K562 (cell line): Measurements from ENCODE around the gene TNK2. TPM values are rescaled to one million over a fixed set of nuclear protein-coding genes. Genes with fewer than 3 reads are reported as not detected.
A peak's percentile ranks its signal among the peaks of the same experiment; 100 is the strongest.

ENCODE experiments used
- CREB1 ChIP-seq, 2 experiments: sonication (generic) in 1 of 2; formaldehyde crosslinking in 1 of 2; IDR thresholded peaks; 2 replicates each; pipeline versions ENCODE4 v1.6.1 to v1.8.0; 2012 to 2022; ENCODE audit warnings: inconsistent platforms in 1 of 2, mild to moderate bottlenecking in 1 of 2, missing genetic modification reagents in 1 of 2, moderate library complexity in 1 of 2
- MYC ChIP-seq, 2 experiments: fragments of 250-450 bp in 1 of 2; sonication (Bioruptor Pico) in 1 of 2; IDR thresholded peaks; 2 replicates each; pipeline versions ENCODE4 v1.5.1 to v1.6.1; 2012 to 2021; ENCODE audit warnings: low read depth in 2 of 2, borderline replicate concordance in 1 of 2, improper control_type of control experiment in 1 of 2, low read length in 1 of 2, mild to moderate bottlenecking in 1 of 2, moderate library complexity in 1 of 2
- RFX7 ChIP-seq: fragments of 250-450 bp; sonication (Bioruptor Pico); IDR thresholded peaks from 2 replicates; pipeline ENCODE4 v1.5.1; 2021; ENCODE audit warnings: mild to moderate bottlenecking
- U2AF2 ChIP-seq: fragments of 200-400 bp; formaldehyde crosslinking; optimal IDR thresholded peaks from 2 replicates; pipeline ENCODE3; 2017; ENCODE audit warnings: low read depth, mild to moderate bottlenecking, low read length
- ZNF121 ChIP-seq: sonication (generic); formaldehyde crosslinking; conservative IDR thresholded peaks from 2 replicates; pipeline ENCODE4 v1.8.0; 2022; ENCODE audit warnings: missing genetic modification reagents
- ZNF3 ChIP-seq: fragments of 250-450 bp; sonication (Bioruptor Pico); IDR thresholded peaks from 2 replicates; pipeline ENCODE4 v1.5.0; 2021; ENCODE audit warnings: mild to moderate bottlenecking, moderate library complexity
- polyA plus RNA-seq, 8 experiments: library from polyadenylated mRNA; depleted of rRNA in 4 of 8; stranded (reverse) in 5 of 8; unstranded in 3 of 8; fragments of >200 nt; fragmentation: Nextera tagmentation in 2 of 8; fragmentation: Illumina TruSeq in 1 of 8; extraction: Ambion mirVana in 2 of 8; extraction: Trizol in 1 of 8; gene quantifications; 2 replicates each; pipeline versions ENCODE4 v1.2.1 to v1.2.3, GENCODE V29; 2011 to 2014; ENCODE audit warnings: inconsistent platforms in 1 of 8, missing spikeins in 1 of 8
- total RNA-seq, 7 experiments: library from RNA; depleted of rRNA in 6 of 7; stranded (reverse); fragments of >200 nt in 6 of 7; fragmentation: Illumina TruSeq in 2 of 7; extraction: Trizol in 2 of 7; gene quantifications; 2 replicates each; pipeline versions ENCODE4 v1.2.1 to v1.2.3, GENCODE V29; 2011 to 2021; ENCODE audit warnings: low replicate concordance in 1 of 7
- TF ChIP-seq, protein P1 (sequence below): fragments of 450-650 bp; formaldehyde crosslinking; IDR thresholded peaks from 2 replicates; pipeline ENCODE4 v1.4.0; 2022; ENCODE audit warnings: missing genetic modification characterization
- TF ChIP-seq, protein P2 (sequence below): fragments of 450-650 bp; formaldehyde crosslinking; IDR thresholded peaks from 2 replicates; pipeline ENCODE4 v1.4.0; 2022; ENCODE audit warnings: missing genetic modification characterization
- TF ChIP-seq, protein P3 (sequence below), 2 experiments: IDR thresholded peaks; 2 replicates each; pipeline ENCODE4 v1.6.1; 2011; ENCODE audit warnings: borderline replicate concordance in 1 of 2, control low read depth in 1 of 2, low read depth in 1 of 2, low read length in 1 of 2, mild to moderate bottlenecking in 1 of 2, mixed read lengths in 1 of 2, moderate library complexity in 1 of 2; ENCODE audit not compliant: insufficient read depth in 1 of 2, insufficient read length in 1 of 2, poor library complexity in 1 of 2, severe bottlenecking in 1 of 2; ENCODE audit errors: extremely low read depth in 1 of 2
- TF ChIP-seq, protein P4 (sequence below), 2 experiments: fragments of 450-650 bp in 1 of 2; sonication (generic) in 1 of 2; formaldehyde crosslinking in 1 of 2; IDR thresholded peaks in 1 of 2; conservative IDR thresholded peaks in 1 of 2; 2 replicates each; pipeline versions ENCODE4 v1.6.1 to v1.8.1; 2016 to 2023; ENCODE audit warnings: mild to moderate bottlenecking in 2 of 2, moderate library complexity in 2 of 2, inconsistent platforms in 1 of 2, missing genetic modification reagents in 1 of 2
- TF ChIP-seq, protein P5 (sequence below): fragments of 250-450 bp; sonication (Bioruptor Pico); IDR thresholded peaks from 2 replicates; pipeline ENCODE4 v1.4.0; 2020

TNK2 gene
- total and polyA plus RNA-seq, 9 of the 15 experiments (the other 6 are each of a cell fraction or from before 2014, with no cell fraction given) = 0.03 to 33.8 (median 6.5) TPM

DNA sequence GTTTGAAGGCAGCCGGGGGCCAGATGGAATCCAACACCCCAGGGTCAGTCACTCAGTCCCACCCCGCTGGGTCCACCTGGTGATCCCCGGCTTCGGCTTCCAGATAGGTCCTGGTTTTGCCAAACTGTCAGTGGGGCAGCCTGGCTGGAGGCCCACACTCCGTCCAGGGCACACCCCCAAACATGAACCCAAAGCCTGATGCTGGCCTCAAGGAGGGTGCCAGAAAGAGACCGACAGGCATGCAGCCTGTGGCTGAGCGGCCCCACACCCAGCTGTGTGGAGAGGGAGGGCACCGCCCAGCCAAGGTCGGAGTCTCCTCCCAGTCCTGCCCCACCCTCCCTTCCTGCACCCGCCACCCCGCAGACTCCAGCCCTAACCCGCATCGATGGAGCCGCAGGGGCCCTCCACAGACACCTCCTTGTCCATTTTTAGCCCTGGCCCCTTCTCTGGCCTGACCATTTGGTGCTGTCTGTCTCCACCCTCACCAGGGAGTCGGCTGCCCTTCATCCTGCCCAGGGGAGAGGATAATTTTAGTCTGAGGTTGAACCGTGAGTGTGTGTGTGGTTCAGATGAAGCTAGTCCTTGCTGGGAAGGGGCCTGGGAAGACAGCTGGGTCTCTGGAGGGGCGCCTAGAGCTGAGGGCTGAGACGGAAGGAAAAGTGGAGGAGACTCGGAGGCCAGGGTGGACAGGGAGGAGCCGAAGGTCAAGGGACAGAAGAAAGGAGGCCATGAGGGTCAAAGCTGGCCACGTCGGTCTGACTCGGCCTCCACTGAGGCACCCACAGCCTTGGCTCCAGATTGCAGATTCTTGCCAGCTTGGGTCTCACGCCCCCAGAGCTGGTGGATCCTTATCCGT is 23.1 kb downstream of the TNK2 start (continued):
- TF ChIP-seq, protein P1, sequence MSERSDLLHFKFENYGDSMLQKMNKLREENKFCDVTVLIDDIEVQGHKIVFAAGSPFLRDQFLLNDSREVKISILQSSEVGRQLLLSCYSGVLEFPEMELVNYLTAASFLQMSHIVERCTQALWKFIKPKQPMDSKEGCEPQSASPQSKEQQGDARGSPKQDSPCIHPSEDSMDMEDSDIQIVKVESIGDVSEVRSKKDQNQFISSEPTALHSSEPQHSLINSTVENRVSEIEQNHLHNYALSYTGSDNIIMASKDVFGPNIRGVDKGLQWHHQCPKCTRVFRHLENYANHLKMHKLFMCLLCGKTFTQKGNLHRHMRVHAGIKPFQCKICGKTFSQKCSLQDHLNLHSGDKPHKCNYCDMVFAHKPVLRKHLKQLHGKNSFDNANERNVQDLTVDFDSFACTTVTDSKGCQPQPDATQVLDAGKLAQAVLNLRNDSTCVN = no peak
- TF ChIP-seq, protein P2, sequence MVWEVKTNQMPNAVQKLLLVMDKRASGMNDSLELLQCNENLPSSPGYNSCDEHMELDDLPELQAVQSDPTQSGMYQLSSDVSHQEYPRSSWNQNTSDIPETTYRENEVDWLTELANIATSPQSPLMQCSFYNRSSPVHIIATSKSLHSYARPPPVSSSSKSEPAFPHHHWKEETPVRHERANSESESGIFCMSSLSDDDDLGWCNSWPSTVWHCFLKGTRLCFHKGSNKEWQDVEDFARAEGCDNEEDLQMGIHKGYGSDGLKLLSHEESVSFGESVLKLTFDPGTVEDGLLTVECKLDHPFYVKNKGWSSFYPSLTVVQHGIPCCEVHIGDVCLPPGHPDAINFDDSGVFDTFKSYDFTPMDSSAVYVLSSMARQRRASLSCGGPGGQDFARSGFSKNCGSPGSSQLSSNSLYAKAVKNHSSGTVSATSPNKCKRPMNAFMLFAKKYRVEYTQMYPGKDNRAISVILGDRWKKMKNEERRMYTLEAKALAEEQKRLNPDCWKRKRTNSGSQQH (CRISPR knock-in tag) = no peak
- TF ChIP-seq ZNF121 (CRISPR knock-in tag) (no peak), MYC (IDR thresholded peaks at IDR 0.05; ENCODE audit: low read depth, low read length) (no peak), MYC (CRISPR knock-in tag; IDR thresholded peaks at IDR 0.05; ENCODE audit: borderline replicate concordance, low read depth) (no peak), RFX7 (CRISPR knock-in tag) (no peak), CREB1 (IDR thresholded peaks at IDR 0.05) (no peak), CREB1 (CRISPR knock-in tag; IDR thresholded peaks at IDR 0.05) (no peak), U2AF2 (no peak), ZNF3 (CRISPR knock-in tag) (no peak)
- TF ChIP-seq, protein P3, sequence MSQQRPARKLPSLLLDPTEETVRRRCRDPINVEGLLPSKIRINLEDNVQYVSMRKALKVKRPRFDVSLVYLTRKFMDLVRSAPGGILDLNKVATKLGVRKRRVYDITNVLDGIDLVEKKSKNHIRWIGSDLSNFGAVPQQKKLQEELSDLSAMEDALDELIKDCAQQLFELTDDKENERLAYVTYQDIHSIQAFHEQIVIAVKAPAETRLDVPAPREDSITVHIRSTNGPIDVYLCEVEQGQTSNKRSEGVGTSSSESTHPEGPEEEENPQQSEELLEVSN (IDR thresholded peaks at IDR 0.05; ENCODE audit: borderline replicate concordance in 1 of 2, extremely low read depth in 1 of 2, insufficient read depth in 1 of 2, insufficient read length in 1 of 2, low read depth in 1 of 2, low read length in 1 of 2, poor library complexity in 1 of 2, severe bottlenecking in 1 of 2) = peak in 1 of 2 experiments; percentile 9
- TF ChIP-seq, protein P4, sequence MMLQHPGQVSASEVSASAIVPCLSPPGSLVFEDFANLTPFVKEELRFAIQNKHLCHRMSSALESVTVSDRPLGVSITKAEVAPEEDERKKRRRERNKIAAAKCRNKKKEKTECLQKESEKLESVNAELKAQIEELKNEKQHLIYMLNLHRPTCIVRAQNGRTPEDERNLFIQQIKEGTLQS (IDR thresholded peaks at IDR 0.05) = no peak
- TF ChIP-seq, protein P4 (CRISPR knock-in tag; conservative IDR thresholded peaks at IDR 0.05) = no peak
- TF ChIP-seq, protein P5, sequence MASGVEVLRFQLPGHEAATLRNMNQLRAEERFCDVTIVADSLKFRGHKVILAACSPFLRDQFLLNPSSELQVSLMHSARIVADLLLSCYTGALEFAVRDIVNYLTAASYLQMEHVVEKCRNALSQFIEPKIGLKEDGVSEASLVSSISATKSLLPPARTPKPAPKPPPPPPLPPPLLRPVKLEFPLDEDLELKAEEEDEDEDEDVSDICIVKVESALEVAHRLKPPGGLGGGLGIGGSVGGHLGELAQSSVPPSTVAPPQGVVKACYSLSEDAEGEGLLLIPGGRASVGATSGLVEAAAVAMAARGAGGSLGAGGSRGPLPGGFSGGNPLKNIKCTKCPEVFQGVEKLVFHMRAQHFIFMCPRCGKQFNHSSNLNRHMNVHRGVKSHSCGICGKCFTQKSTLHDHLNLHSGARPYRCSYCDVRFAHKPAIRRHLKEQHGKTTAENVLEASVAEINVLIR (CRISPR knock-in tag) = no peak
